Measurements from ENCODE around the gene MFAP3L. TPM values are rescaled to one million over a fixed set of nuclear protein-coding genes. Genes with fewer than 3 reads are reported as not detected.

Gene MFAP3L
- total RNA-seq, 1 experiment from 2014 or later = 5.1 TPM

GRCh38 chr4:169940460-169940859, 85.7 kb downstream of the MFAP3L start:
- peak overlapping the region; percentile 58 for H3K18ac ChIP-seq (ENCODE audit: insufficient read length, low read depth, low read length)
- no peak overlapping the region for H4K5ac ChIP-seq (ENCODE audit: insufficient read length, low read depth, low read length)
- no peak overlapping the region for H3K27ac ChIP-seq (ENCODE audit: insufficient read length, low read depth, low read length)
- no peak overlapping the region for H3K9ac ChIP-seq (ENCODE audit: extremely low read depth, insufficient read length, low read length)
- Mint-ChIP-seq H3K27ac (peak overlapping the region; percentile 50 to 89 (median 80); a peak in 5 of 7 replicates), H3K4me1 (peaks cover 31 to 41% of the 10 kb centered on the region in 2 experiments), H3K9me3 (peaks cover 24 to 38% of the 10 kb centered on the region in 2 experiments), H3K27me3 (ENCODE audit: low read depth) (peaks cover 1% of the 10 kb centered on the region; the same call in 1 of the 2 replicates), H3K36me3 (ENCODE audit: insufficient read depth in 1 of 3, low read depth in 3 of 3) (peaks cover 10 to 47% (median 12%) of the 10 kb centered on the region in 3 experiments), H3K4me3 (no peak overlapping the region)
- H2BK120ac ChIP-seq (ENCODE audit: low read depth, low read length, poor library complexity, severe bottlenecking) = no peak overlapping the region
- H2AK5ac ChIP-seq (ENCODE audit: insufficient read length, low read length) = no peak overlapping the region
- H3K79me2 ChIP-seq (ENCODE audit: insufficient read depth, low read length) = no peaks in the 10 kb centered on the region
- no peak for DNase-seq
- no peaks in the 10 kb centered on the region for H3K27me3 ChIP-seq (ENCODE audit: insufficient read depth, low read length)
- no peak overlapping the region for H3K4ac ChIP-seq (ENCODE audit: low read depth, low read length)
- no peaks in the 10 kb centered on the region for H4K20me1 ChIP-seq (ENCODE audit: control insufficient read depth, insufficient read depth, insufficient read length)
- H3T11ph ChIP-seq (ENCODE audit: low read length) = no peak overlapping the region
- H2BK15ac ChIP-seq (ENCODE audit: low read depth, low read length) = no peak overlapping the region
- no peak overlapping the region for H3K56ac ChIP-seq (ENCODE audit: insufficient read length, low read depth, low read length)
- WGBS (ENCODE audit: extremely low coverage, insufficient read length, low lambda C conversion rate) = no CpG with 5 or more reads among the region's 8 CpGs
- no peak overlapping the region for H2AFZ ChIP-seq (ENCODE audit: low read length)
- H3K79me1 ChIP-seq (ENCODE audit: insufficient read depth, low read depth, low read length, poor library complexity, severe bottlenecking) = no peaks in the 10 kb centered on the region
- no peak overlapping the region for H4K8ac ChIP-seq (replicated peaks; ENCODE audit: insufficient read length, low read depth, low read length)
- H4K91ac ChIP-seq (ENCODE audit: insufficient read length, low read depth, low read length) = no peak overlapping the region
- peaks cover 6% of the 10 kb centered on the region for H3K4me1 ChIP-seq (ENCODE audit: insufficient read depth, low read length)
- no peak overlapping the region for H3K4me2 ChIP-seq (ENCODE audit: insufficient read depth, insufficient read length, low read length)
- no peak overlapping the region for H3K23ac ChIP-seq (ENCODE audit: insufficient read length, low read depth, low read length)
- no peak overlapping the region for H2BK5ac ChIP-seq (ENCODE audit: insufficient read length, low read length)
- no peaks in the 10 kb centered on the region for H3K9me3 ChIP-seq (ENCODE audit: control insufficient read depth, low read depth, low read length)
- H3K14ac ChIP-seq (ENCODE audit: insufficient read depth, low read length) = no peak overlapping the region
- TF ChIP-seq, protein P1, sequence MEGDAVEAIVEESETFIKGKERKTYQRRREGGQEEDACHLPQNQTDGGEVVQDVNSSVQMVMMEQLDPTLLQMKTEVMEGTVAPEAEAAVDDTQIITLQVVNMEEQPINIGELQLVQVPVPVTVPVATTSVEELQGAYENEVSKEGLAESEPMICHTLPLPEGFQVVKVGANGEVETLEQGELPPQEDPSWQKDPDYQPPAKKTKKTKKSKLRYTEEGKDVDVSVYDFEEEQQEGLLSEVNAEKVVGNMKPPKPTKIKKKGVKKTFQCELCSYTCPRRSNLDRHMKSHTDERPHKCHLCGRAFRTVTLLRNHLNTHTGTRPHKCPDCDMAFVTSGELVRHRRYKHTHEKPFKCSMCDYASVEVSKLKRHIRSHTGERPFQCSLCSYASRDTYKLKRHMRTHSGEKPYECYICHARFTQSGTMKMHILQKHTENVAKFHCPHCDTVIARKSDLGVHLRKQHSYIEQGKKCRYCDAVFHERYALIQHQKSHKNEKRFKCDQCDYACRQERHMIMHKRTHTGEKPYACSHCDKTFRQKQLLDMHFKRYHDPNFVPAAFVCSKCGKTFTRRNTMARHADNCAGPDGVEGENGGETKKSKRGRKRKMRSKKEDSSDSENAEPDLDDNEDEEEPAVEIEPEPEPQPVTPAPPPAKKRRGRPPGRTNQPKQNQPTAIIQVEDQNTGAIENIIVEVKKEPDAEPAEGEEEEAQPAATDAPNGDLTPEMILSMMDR (conservative IDR thresholded peaks at IDR 0.05) = peak; percentile 60
- H3K23me2 ChIP-seq (ENCODE audit: insufficient read length, low read depth, low read length, poor library complexity, severe bottlenecking) = no peaks in the 10 kb centered on the region
- no peak overlapping the region for H2BK20ac ChIP-seq (ENCODE audit: low read depth, low read length, poor library complexity, severe bottlenecking)
- peak overlapping the region; percentile 86 for H2BK12ac ChIP-seq (ENCODE audit: insufficient read length, low read depth, low read length)

Other genes with a start within 250 kb of the MFAP3L start
- gene AADAT, start 63.6 kb upstream of the MFAP3L start, total RNA-seq (2021) = 14.1 and 14.6 TPM in 2 replicates

Measured in H9 (cell line).